SU-DHL-6 (cell line): ENCODE results near the gene AXIN1.

Experiments
- H2AFZ ChIP-seq: fragments of 200-600 bp; sonication (generic); 2 replicates; pipeline ENCODE4 v1.6.1; 2014; ENCODE audit warnings: low read depth, mild to moderate bottlenecking, moderate library complexity, mixed read lengths, antibody characterized with exemption, low read length; ENCODE audit not compliant: severe bottlenecking
- H3F3A ChIP-seq: fragments of 200-600 bp; shearing (Covaris generic); 2 replicates; pipeline ENCODE4 v1.6.0; 2016; ENCODE audit warnings: antibody characterized with exemption, mild to moderate bottlenecking; ENCODE audit not compliant: insufficient read depth
- H3K27ac ChIP-seq: fragments of 200-600 bp; sonication (generic); 2 replicates; pipeline ENCODE4 v1.5.1; 2016; ENCODE audit warnings: low read depth, mild to moderate bottlenecking, low read length, moderate library complexity, mixed read lengths
- H3K27me3 ChIP-seq: fragments of 200-600 bp; sonication (generic), shearing (Covaris generic); 2 replicates; pipeline ENCODE4 v1.6.0; 2014; ENCODE audit warnings: mild to moderate bottlenecking, low read length
- H3K36me3 ChIP-seq: fragments of 200-600 bp; sonication (generic); 2 replicates; pipeline ENCODE4 v1.6.1; 2014; ENCODE audit warnings: mild to moderate bottlenecking, low read length, mixed read lengths
- H3K4me2 ChIP-seq: fragments of 300-600, 200-600 bp; shearing (Covaris generic), sonication (generic); 2 replicates; pipeline ENCODE4 v1.6.0; 2014; ENCODE audit warnings: low read length, low read depth, mild to moderate bottlenecking; ENCODE audit not compliant: poor library complexity, severe bottlenecking
- H3K4me3 ChIP-seq: fragments of 200-600 bp; sonication (generic); 2 replicates; pipeline ENCODE4 v1.5.1; 2014; ENCODE audit warnings: antibody characterized with exemption, low read length, mild to moderate bottlenecking, mixed read lengths; ENCODE audit not compliant: insufficient read depth, poor library complexity, severe bottlenecking
- H3K79me2 ChIP-seq: fragments of 200-600 bp; sonication (generic); 2 replicates; pipeline ENCODE4 v1.6.1; 2014; ENCODE audit warnings: mild to moderate bottlenecking, low read length, moderate library complexity; ENCODE audit not compliant: insufficient read depth
- H3K9ac ChIP-seq: fragments of 200-600 bp; sonication (generic); 2 replicates; pipeline ENCODE4 v1.7.0; 2014; ENCODE audit warnings: mild to moderate bottlenecking, low read length
- H3K9me2 ChIP-seq: fragments of 200-600 bp; sonication (generic); replicated peaks from 2 replicates; pipeline ENCODE4 v1.6.1; 2014; ENCODE audit warnings: low read length; ENCODE audit not compliant: insufficient read depth
- H3K9me3 ChIP-seq: fragments of 200-600 bp; sonication (generic); 2 replicates; pipeline ENCODE4 v1.6.1; 2014; ENCODE audit warnings: low read length, mixed read lengths; ENCODE audit not compliant: insufficient read depth
- H4K20me1 ChIP-seq: fragments of 200-600 bp; sonication (generic); 2 replicates; pipeline ENCODE4 v1.6.1; 2014; ENCODE audit warnings: low read depth, mild to moderate bottlenecking, antibody characterized with exemption, low read length, moderate library complexity, mixed read lengths
- EZH2phosphoT487 ChIP-seq: fragments of 200-600 bp; sonication (generic), shearing (Covaris generic); conservative IDR thresholded peaks from 2 replicates; pipeline ENCODE4 v1.6.1; 2018; ENCODE audit warnings: mild to moderate bottlenecking, antibody characterized with exemption, low read length, moderate library complexity, mixed read lengths
- TF ChIP-seq, protein P1 (sequence below): fragments of 200-600 bp; sonication (generic); IDR thresholded peaks from one replicate; pipeline ENCODE4 v1.5.1; 2017; ENCODE audit warnings: antibody characterized with exemption, mild to moderate bottlenecking, low read length, moderate library complexity; ENCODE audit not compliant: insufficient read depth, poor library complexity, severe bottlenecking

Gene AXIN1

DNA sequence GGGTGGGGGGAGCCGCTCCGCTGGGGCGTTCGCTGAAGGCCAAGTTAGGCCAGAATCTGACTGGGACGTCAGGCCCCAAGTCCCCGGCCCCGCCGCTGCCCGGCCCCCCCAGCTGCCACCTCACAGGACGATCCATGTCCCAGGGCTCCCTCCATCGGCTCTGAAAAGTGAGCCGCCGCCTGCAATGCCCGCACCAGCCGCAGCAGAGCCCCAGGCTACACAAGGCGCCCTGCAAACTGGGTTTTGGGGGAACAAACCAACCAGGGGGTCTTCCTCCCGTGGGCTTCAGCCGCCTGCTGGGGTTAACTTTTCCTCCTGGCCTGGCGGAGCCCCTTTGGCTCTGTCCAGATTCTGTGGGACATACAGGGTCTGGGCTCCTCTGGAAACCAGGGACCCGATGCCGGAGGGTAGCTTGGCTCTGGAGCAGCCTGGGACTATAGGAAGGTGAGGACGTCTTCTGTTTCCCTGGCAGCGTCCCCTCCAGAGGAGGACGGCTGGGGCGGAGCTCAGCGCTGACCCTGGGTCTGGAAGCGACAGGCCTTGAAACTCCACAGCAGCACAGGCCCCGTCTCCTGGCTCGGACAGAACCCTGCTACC lies 45.3 kb upstream of the AXIN1 start:
- no peak overlapping the region for H3K4me2 ChIP-seq
- H3K9me3 ChIP-seq = no peaks in the 10 kb centered on the region
- TF ChIP-seq, protein P1, sequence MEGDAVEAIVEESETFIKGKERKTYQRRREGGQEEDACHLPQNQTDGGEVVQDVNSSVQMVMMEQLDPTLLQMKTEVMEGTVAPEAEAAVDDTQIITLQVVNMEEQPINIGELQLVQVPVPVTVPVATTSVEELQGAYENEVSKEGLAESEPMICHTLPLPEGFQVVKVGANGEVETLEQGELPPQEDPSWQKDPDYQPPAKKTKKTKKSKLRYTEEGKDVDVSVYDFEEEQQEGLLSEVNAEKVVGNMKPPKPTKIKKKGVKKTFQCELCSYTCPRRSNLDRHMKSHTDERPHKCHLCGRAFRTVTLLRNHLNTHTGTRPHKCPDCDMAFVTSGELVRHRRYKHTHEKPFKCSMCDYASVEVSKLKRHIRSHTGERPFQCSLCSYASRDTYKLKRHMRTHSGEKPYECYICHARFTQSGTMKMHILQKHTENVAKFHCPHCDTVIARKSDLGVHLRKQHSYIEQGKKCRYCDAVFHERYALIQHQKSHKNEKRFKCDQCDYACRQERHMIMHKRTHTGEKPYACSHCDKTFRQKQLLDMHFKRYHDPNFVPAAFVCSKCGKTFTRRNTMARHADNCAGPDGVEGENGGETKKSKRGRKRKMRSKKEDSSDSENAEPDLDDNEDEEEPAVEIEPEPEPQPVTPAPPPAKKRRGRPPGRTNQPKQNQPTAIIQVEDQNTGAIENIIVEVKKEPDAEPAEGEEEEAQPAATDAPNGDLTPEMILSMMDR = no peak
- no peak for TF ChIP-seq EZH2phosphoT487
- H4K20me1 ChIP-seq = no peaks in the 10 kb centered on the region
- no peaks in the 10 kb centered on the region for H3K36me3 ChIP-seq
- no peak overlapping the region for H2AFZ ChIP-seq
- H3K9me2 ChIP-seq = no peaks in the 10 kb centered on the region
- no peak overlapping the region for H3K27ac ChIP-seq
- no peak overlapping the region for H3K4me3 ChIP-seq
- no peak overlapping the region for H3K9ac ChIP-seq
- H3F3A ChIP-seq = peaks cover 13% of the 10 kb centered on the region
- no peaks in the 10 kb centered on the region for H3K27me3 ChIP-seq
- H3K79me2 ChIP-seq = no peaks in the 10 kb centered on the region

- Histone ChIP-seq H3K9ac (no peak within 1 kb of the TSS), H3K79me2 (no peaks in the 10 kb centered on the region), H3K9me3 (no peaks in the 10 kb centered on the region), H3F3A (peaks cover 13% of the 10 kb centered on the region), H4K20me1 (no peaks in the 10 kb centered on the region), H3K36me3 (no peaks in the 10 kb centered on the region), H3K4me3 (no peak within 1 kb of the TSS), H3K4me2 (no peak within 1 kb of the TSS), H3K27me3 (no peaks in the 10 kb centered on the region), H3K9me2 (no peaks in the 10 kb centered on the region), H3K27ac (no peak within 1 kb of the TSS), H2AFZ (no peak within 1 kb of the TSS)
- no peak for TF ChIP-seq EZH2phosphoT487
- TF ChIP-seq, protein P1 = no peak
Observed at GRCh38 chr16:397135-397661, 44.7 kb upstream of the AXIN1 start, which contains the start of gene NME4. NME4 (plus strand) TSS chr16:397199; CDS start chr16:397223, 24 bp downstream.

DNA sequence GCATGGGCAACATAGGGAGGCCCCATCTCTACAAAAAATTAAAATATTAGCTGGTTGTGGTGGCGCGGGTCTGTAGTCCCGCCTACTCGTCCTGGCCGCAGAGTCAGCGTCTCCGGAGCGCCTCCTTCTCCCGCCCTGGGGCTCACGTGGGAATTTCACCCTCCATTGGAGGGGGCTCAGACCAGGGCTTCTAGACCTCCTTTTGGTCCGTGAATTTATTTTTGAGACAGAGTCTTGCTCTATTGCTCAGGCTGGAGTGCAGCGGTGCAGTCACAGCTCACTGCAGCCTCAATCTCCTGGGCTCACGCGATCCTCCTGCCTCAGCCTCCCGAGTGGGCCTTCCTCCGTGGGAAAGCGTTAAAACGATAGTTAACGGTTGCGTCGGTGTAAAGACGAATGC lies 44.1 kb upstream of the AXIN1 start:
- H3F3A ChIP-seq = peaks cover 13% of the 10 kb centered on the region
- no peak for TF ChIP-seq EZH2phosphoT487
- TF ChIP-seq, protein P1 = no peak
- no peaks in the 10 kb centered on the region for H3K79me2 ChIP-seq
- no peak overlapping the region for H3K4me2 ChIP-seq
- no peak overlapping the region for H3K27ac ChIP-seq
- no peaks in the 10 kb centered on the region for H3K27me3 ChIP-seq
- no peaks in the 10 kb centered on the region for H3K36me3 ChIP-seq
- no peaks in the 10 kb centered on the region for H3K9me3 ChIP-seq
- H3K9me2 ChIP-seq = no peaks in the 10 kb centered on the region
- no peak overlapping the region for H3K4me3 ChIP-seq
- no peak overlapping the region for H2AFZ ChIP-seq
- H3K9ac ChIP-seq = no peak overlapping the region
- no peaks in the 10 kb centered on the region for H4K20me1 ChIP-seq
